CD4-positive, alpha-beta T cell treated with Interleukin-15 for 4 hours (primary cell): ENCODE measurements around the gene DIPK1C.

Source experiments
- DNase-seq: peaks from one replicate; pipeline ENCODE4 v3.0.0-alpha.2; 2020; ENCODE audit warnings: low spot score

Gene DIPK1C

GRCh38 chr18:74451148-74451547 is 6.0 kb downstream of the DIPK1C start:
- no peak for DNase-seq

- DNase-seq: no peak
Observed at GRCh38 chr18:74450626-74451025, 6.5 kb downstream of the DIPK1C start.

- DNase-seq: no peak
Observed at GRCh38 chr18:74447404-74448152, 9.5 kb downstream of the DIPK1C start.

- no peak for DNase-seq
Observed at GRCh38 chr18:74446631-74447403, 10.3 kb downstream of the DIPK1C start.

GRCh38 chr18:74446178-74446577 is 10.9 kb downstream of the DIPK1C start:
- no peak for DNase-seq

GRCh38 chr18:74445585-74445984 is 11.5 kb downstream of the DIPK1C start:
- DNase-seq: no peak

- no peak for DNase-seq
Observed at GRCh38 chr18:74444104-74444503, 13.0 kb downstream of the DIPK1C start.

GRCh38 chr18:74440808-74441427 is 16.2 kb downstream of the DIPK1C start:
- no peak for DNase-seq

GRCh38 chr18:74438091-74438490 is 19.0 kb downstream of the DIPK1C start:
- DNase-seq: no peak

GRCh38 chr18:74436158-74436769 is 20.8 kb downstream of the DIPK1C start:
- DNase-seq: no peak

GRCh38 chr18:74435740-74436139 is 21.4 kb downstream of the DIPK1C start:
- DNase-seq: no peak

GRCh38 chr18:74434466-74434865 is 22.6 kb downstream of the DIPK1C start:
- DNase-seq: no peak

GRCh38 chr18:74430806-74431571 is 26.1 kb downstream of the DIPK1C start:
- DNase-seq: no peak

GRCh38 chr18:74430231-74430630 is 26.9 kb downstream of the DIPK1C start:
- no peak for DNase-seq

- DNase-seq: no peak
Observed at GRCh38 chr18:74429096-74429495, 28.0 kb downstream of the DIPK1C start.

- DNase-seq: no peak
Observed at GRCh38 chr18:74427442-74428112, 29.5 kb downstream of the DIPK1C start.

- DNase-seq: no peak
Observed at GRCh38 chr18:74425876-74426275, 31.2 kb downstream of the DIPK1C start.

- no peak for DNase-seq
Observed at GRCh38 chr18:74425161-74425560, 31.9 kb downstream of the DIPK1C start.

- DNase-seq: no peak
Observed at GRCh38 chr18:74422541-74422940, 34.6 kb downstream of the DIPK1C start.

- no peak for DNase-seq
Observed at GRCh38 chr18:74420926-74421325, 36.2 kb downstream of the DIPK1C start.

GRCh38 chr18:74420481-74420880 is 36.6 kb downstream of the DIPK1C start:
- no peak for DNase-seq
